Ishikawa (cell line): ENCODE data around the gene CDC42BPA.

Source experiments
- CEBPB ChIP-seq: IDR thresholded peaks from 2 replicates; pipeline ENCODE4 v1.6.1; 2012
- CREB1 ChIP-seq: IDR thresholded peaks from 2 replicates; pipeline ENCODE4 v1.6.1; 2012; ENCODE audit warnings: low read depth
- EGR1 ChIP-seq: IDR thresholded peaks from 2 replicates; pipeline ENCODE4 v1.6.1; 2012
- EP300 ChIP-seq: IDR thresholded peaks from 2 replicates; pipeline ENCODE4 v1.6.1; 2012; ENCODE audit warnings: borderline replicate concordance
- FOXM1 ChIP-seq: IDR thresholded peaks from 2 replicates; pipeline ENCODE4 v1.6.1; 2012; ENCODE audit warnings: low read depth, borderline replicate concordance
- MAX ChIP-seq: IDR thresholded peaks from 2 replicates; pipeline ENCODE4 v1.6.1; 2012
- NFIC ChIP-seq: IDR thresholded peaks from 2 replicates; pipeline ENCODE4 v1.6.1; 2012
- RAD21 ChIP-seq: IDR thresholded peaks from 2 replicates; pipeline ENCODE4 v1.6.1; 2012; ENCODE audit warnings: low read depth
- REST ChIP-seq: IDR thresholded peaks from 2 replicates; pipeline ENCODE4 v1.6.1; 2012; ENCODE audit warnings: low read depth, mild to moderate bottlenecking
- TAF1 ChIP-seq: IDR thresholded peaks from 2 replicates; pipeline ENCODE4 v1.6.1; 2012; ENCODE audit warnings: low read depth, mild to moderate bottlenecking
- TCF12 ChIP-seq: IDR thresholded peaks from 2 replicates; pipeline ENCODE4 v1.6.1; 2012; ENCODE audit warnings: low read depth
- TEAD4 ChIP-seq: IDR thresholded peaks from 2 replicates; pipeline ENCODE4 v1.6.1; 2012
- USF1 ChIP-seq: IDR thresholded peaks from 2 replicates; pipeline ENCODE4 v1.6.1; 2012
- YY1 ChIP-seq: IDR thresholded peaks from 2 replicates; pipeline ENCODE4 v1.6.1; 2012; ENCODE audit warnings: low read depth
- ZBTB7A ChIP-seq: IDR thresholded peaks from 2 replicates; pipeline ENCODE4 v1.6.1; 2012; ENCODE audit warnings: low read depth

CDC42BPA gene

GRCh38 chr1:227304665-227305064, 13.6 kb downstream of the CDC42BPA start:
- TF ChIP-seq REST: no peak

GRCh38 chr1:227303662-227304061, 14.6 kb downstream of the CDC42BPA start:
- TF ChIP-seq ZBTB7A: no peak
- no peak for TF ChIP-seq NFIC
- no peak for TF ChIP-seq YY1
- no peak for TF ChIP-seq EP300
- no peak for TF ChIP-seq CREB1
- TF ChIP-seq CEBPB: no peak
- TF ChIP-seq RAD21: no peak
- no peak for TF ChIP-seq TEAD4
- TF ChIP-seq MAX: no peak
- no peak for TF ChIP-seq EGR1
- no peak for TF ChIP-seq TCF12
- TF ChIP-seq REST: no peak
- no peak for TF ChIP-seq FOXM1
- no peak for TF ChIP-seq TAF1
- TF ChIP-seq USF1: no peak

- TF ChIP-seq CREB1 (no peak), YY1 (no peak), REST (no peak), EP300 (no peak), ZBTB7A (no peak), FOXM1 (no peak), TEAD4 (no peak), CEBPB (no peak), TCF12 (no peak), TAF1 (no peak), USF1 (no peak), EGR1 (no peak), MAX (no peak), RAD21 (no peak), NFIC (no peak)
Measured at GRCh38 chr1:227300682-227301081, 17.6 kb downstream of the CDC42BPA start.

- TF ChIP-seq TAF1 (no peak), USF1 (no peak), MAX (no peak)
Measured at GRCh38 chr1:227299688-227300087, 18.6 kb downstream of the CDC42BPA start.

- TF ChIP-seq TCF12 (no peak), MAX (no peak), FOXM1 (no peak), TAF1 (no peak), CREB1 (no peak), ZBTB7A (no peak), REST (no peak), NFIC (no peak), USF1 (no peak), YY1 (no peak), EP300 (no peak)
Measured at GRCh38 chr1:227299241-227299627, 19.1 kb downstream of the CDC42BPA start.
